Measurements from ENCODE around the gene TIMP4.

GRCh38 chr3:12155828-12156227 is 2.9 kb downstream of the TIMP4 start:
- TF ChIP-seq, protein P1, sequence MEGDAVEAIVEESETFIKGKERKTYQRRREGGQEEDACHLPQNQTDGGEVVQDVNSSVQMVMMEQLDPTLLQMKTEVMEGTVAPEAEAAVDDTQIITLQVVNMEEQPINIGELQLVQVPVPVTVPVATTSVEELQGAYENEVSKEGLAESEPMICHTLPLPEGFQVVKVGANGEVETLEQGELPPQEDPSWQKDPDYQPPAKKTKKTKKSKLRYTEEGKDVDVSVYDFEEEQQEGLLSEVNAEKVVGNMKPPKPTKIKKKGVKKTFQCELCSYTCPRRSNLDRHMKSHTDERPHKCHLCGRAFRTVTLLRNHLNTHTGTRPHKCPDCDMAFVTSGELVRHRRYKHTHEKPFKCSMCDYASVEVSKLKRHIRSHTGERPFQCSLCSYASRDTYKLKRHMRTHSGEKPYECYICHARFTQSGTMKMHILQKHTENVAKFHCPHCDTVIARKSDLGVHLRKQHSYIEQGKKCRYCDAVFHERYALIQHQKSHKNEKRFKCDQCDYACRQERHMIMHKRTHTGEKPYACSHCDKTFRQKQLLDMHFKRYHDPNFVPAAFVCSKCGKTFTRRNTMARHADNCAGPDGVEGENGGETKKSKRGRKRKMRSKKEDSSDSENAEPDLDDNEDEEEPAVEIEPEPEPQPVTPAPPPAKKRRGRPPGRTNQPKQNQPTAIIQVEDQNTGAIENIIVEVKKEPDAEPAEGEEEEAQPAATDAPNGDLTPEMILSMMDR (IDR thresholded peaks at IDR 0.05): no peak
- TF ChIP-seq POLR2A (IDR thresholded peaks at IDR 0.05): no peak

Measured in adrenal gland (tissue), 5 donors.